Suprapubic skin (tissue), 4 donors: ENCODE data around the gene GALNT17. TPM values are rescaled to one million over a fixed set of nuclear protein-coding genes. Genes with fewer than 3 reads are reported as not detected.

Source experiments
- DNase-seq, 2 donors: peaks; one replicate each; pipeline ENCODE4 v3.0.0-alpha.2; 2019; ENCODE audit warnings: low spot score in 2 of 2
- H3K27ac ChIP-seq: fragments of 200-600 bp; sonication (generic); one replicate; pipeline ENCODE4 v1.5.1; 2019
- H3K27me3 ChIP-seq: fragments of 200-600 bp; sonication (generic); one replicate; pipeline ENCODE4 v1.5.1; 2019
- H3K36me3 ChIP-seq: fragments of 200-600 bp; sonication (generic); one replicate; pipeline ENCODE4 v1.5.1; 2019
- H3K4me1 ChIP-seq: fragments of 200-600 bp; sonication (generic); one replicate; pipeline ENCODE4 v1.5.1; 2019
- H3K4me3 ChIP-seq: fragments of 200-600 bp; sonication (generic); one replicate; pipeline ENCODE4 v1.5.1; 2019; ENCODE audit warnings: mild to moderate bottlenecking
- H3K9me3 ChIP-seq: fragments of 200-600 bp; sonication (generic); one replicate; pipeline ENCODE4 v1.5.1; 2019
- CTCF ChIP-seq, 2 donors: fragments of 200-600 bp in 1 of 2; fragments of 450-650 bp in 1 of 2; sonication (generic) in 1 of 2; IDR thresholded peaks; one replicate each; pipeline ENCODE4 v1.5.1; 2016 to 2019; ENCODE audit warnings: antibody characterized with exemption in 2 of 2, mild to moderate bottlenecking in 1 of 2, moderate library complexity in 1 of 2
- EP300 ChIP-seq: sonication (generic); formaldehyde crosslinking; IDR thresholded peaks from one replicate; pipeline ENCODE4 v1.6.1; 2017; ENCODE audit warnings: antibody characterized with exemption
- POLR2A ChIP-seq, 2 donors: fragments of 450-650 bp; IDR thresholded peaks; one replicate each; pipeline ENCODE4 v1.6.1; 2017; ENCODE audit warnings: antibody characterized with exemption in 2 of 2, mild to moderate bottlenecking in 2 of 2, moderate library complexity in 2 of 2
- POLR2AphosphoS5 ChIP-seq, 3 donors: sonication (generic); formaldehyde crosslinking; IDR thresholded peaks; one replicate each; pipeline ENCODE4 v1.6.1; 2017; ENCODE audit warnings: antibody characterized with exemption in 3 of 3
- WGBS: methylation state at CpG from one replicate; pipeline ENCODE4 v1.1.5; 2018; 5-methylcytosine and 5-hydroxymethylcytosine counted together
- total RNA-seq, 4 donors: library from RNA; depleted of rRNA; stranded (reverse); fragments of >200 nt; gene quantifications; one replicate each; pipeline ENCODE4 v1.1.0, GENCODE V29; 2016

Gene GALNT17
- total RNA-seq, 4 donors from 2014 or later = 2.0 to 4.7 (median 2.7) TPM

GRCh38 chr7:71618278-71618677 is 486.3 kb downstream of the GALNT17 start:
- 34% methylated on average over 2 of the region's 2 CpGs for WGBS
- DNase-seq = no peak
- Histone ChIP-seq H3K9me3 (peaks cover 2% of the 10 kb centered on the region), H3K4me1 (peaks cover 6% of the 10 kb centered on the region), H3K27ac (no peak overlapping the region), H3K27me3 (no peaks in the 10 kb centered on the region), H3K36me3 (no peaks in the 10 kb centered on the region), H3K4me3 (no peak overlapping the region)
- TF ChIP-seq EP300 (no peak), POLR2AphosphoS5 (IDR thresholded peaks at IDR 0.05) (no peak), POLR2A (IDR thresholded peaks at IDR 0.05) (no peak), CTCF (IDR thresholded peaks at IDR 0.05) (no peak)

- 45% methylated on average over 4 of the region's 4 CpGs for WGBS
- no peaks in the 10 kb centered on the region for H3K4me1 ChIP-seq
- no peaks in the 10 kb centered on the region for H3K27me3 ChIP-seq
- H3K27ac ChIP-seq = no peak overlapping the region
- DNase-seq = no peak
- TF ChIP-seq EP300 (no peak), POLR2AphosphoS5 (IDR thresholded peaks at IDR 0.05) (no peak), POLR2A (IDR thresholded peaks at IDR 0.05) (no peak), CTCF (IDR thresholded peaks at IDR 0.05) (no peak)
- no peak overlapping the region for H3K4me3 ChIP-seq
- no peaks in the 10 kb centered on the region for H3K36me3 ChIP-seq
- H3K9me3 ChIP-seq = peaks cover 2% of the 10 kb centered on the region
These were observed 493.6 kb downstream of the GALNT17 start for GRCh38 chr7:71625545-71625944.

GRCh38 chr7:71626206-71626605 is 494.3 kb downstream of the GALNT17 start:
- H3K4me3 ChIP-seq = no peak overlapping the region
- H3K36me3 ChIP-seq = no peaks in the 10 kb centered on the region
- no peak for DNase-seq
- no peaks in the 10 kb centered on the region for H3K4me1 ChIP-seq
- WGBS = 77% methylated on average over 1 of the region's 1 CpG
- peaks cover 2% of the 10 kb centered on the region for H3K9me3 ChIP-seq
- no peak for TF ChIP-seq POLR2AphosphoS5 (IDR thresholded peaks at IDR 0.05)
- no peak for TF ChIP-seq CTCF (IDR thresholded peaks at IDR 0.05)
- TF ChIP-seq EP300 = no peak
- no peak for TF ChIP-seq POLR2A (IDR thresholded peaks at IDR 0.05)
- no peak overlapping the region for H3K27ac ChIP-seq
- no peaks in the 10 kb centered on the region for H3K27me3 ChIP-seq

GRCh38 chr7:71627651-71628050 is 495.7 kb downstream of the GALNT17 start:
- no peaks in the 10 kb centered on the region for H3K9me3 ChIP-seq
- no peak for DNase-seq
- 57% methylated on average over 7 of the region's 7 CpGs for WGBS
- H3K27me3 ChIP-seq = no peaks in the 10 kb centered on the region
- no peaks in the 10 kb centered on the region for H3K36me3 ChIP-seq
- TF ChIP-seq CTCF (IDR thresholded peaks at IDR 0.05) = no peak
- TF ChIP-seq POLR2AphosphoS5 (IDR thresholded peaks at IDR 0.05) = no peak
- TF ChIP-seq POLR2A (IDR thresholded peaks at IDR 0.05) = no peak
- no peak for TF ChIP-seq EP300
- no peaks in the 10 kb centered on the region for H3K4me1 ChIP-seq
- H3K4me3 ChIP-seq = no peak overlapping the region
- no peak overlapping the region for H3K27ac ChIP-seq

- Histone ChIP-seq H3K27ac (no peak overlapping the region), H3K36me3 (no peaks in the 10 kb centered on the region), H3K4me1 (peaks cover 5% of the 10 kb centered on the region), H3K4me3 (no peak overlapping the region), H3K27me3 (no peaks in the 10 kb centered on the region), H3K9me3 (no peaks in the 10 kb centered on the region)
- no peak for DNase-seq
- no peak for TF ChIP-seq POLR2AphosphoS5 (IDR thresholded peaks at IDR 0.05)
- TF ChIP-seq POLR2A (IDR thresholded peaks at IDR 0.05) = no peak
- no peak for TF ChIP-seq CTCF (IDR thresholded peaks at IDR 0.05)
- TF ChIP-seq EP300 = no peak
- WGBS = 96% methylated on average over 4 of the region's 4 CpGs
These were observed 498.6 kb downstream of the GALNT17 start for GRCh38 chr7:71630516-71630915.
